ENCODE measurements around the gene RXFP2. TPM values are rescaled to one million over a fixed set of nuclear protein-coding genes. Genes with fewer than 3 reads are reported as not detected.

RXFP2 gene
- total and polyA plus RNA-seq, 2 of the 8 experiments (the other 6 are each of a cell fraction or from before 2014, with no cell fraction given) = not detected

DNA sequence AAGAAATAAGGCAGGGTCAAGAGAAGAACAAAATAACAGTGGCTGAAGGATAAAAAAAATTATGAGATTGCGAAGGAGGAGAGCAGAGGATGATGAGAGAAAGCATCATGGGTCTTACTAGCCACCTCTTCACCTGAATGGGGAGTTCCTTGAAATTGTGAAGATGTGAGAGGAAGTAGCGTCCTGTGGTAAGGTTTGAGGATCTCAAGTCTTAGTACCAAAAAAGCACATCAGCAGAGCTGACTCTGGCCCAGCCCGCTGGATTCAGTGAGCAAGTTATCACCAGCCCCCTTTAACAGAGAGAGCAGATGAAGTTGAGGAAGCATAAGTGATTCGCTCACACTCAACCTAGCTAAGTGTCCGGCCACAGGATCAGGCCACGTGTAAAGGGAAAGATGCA is 61.8 kb downstream of the RXFP2 start:
- no peak overlapping the region for H3K56ac ChIP-seq (replicated peaks; ENCODE audit: insufficient read length, low read depth, low read length)
- H3K4me1 ChIP-seq (replicated peaks in 1 of 4; ENCODE audit: control insufficient read depth in 3 of 4, insufficient read depth in 4 of 4, low read length in 3 of 4) = no peaks in the 10 kb centered on the region
- DNase-seq (ENCODE audit: low read depth in 1 of 2, low spot score in 2 of 2) = no peak
- H2BK12ac ChIP-seq (ENCODE audit: low read depth, low read length) = no peak overlapping the region
- H3K9me3 ChIP-seq (ENCODE audit: insufficient read depth in 2 of 2, low read depth in 1 of 2, low read length in 1 of 2) = no peaks in the 10 kb centered on the region
- no peak overlapping the region for H3K9ac ChIP-seq (replicated peaks in 1 of 4; ENCODE audit: extremely low read depth in 1 of 4, low read depth in 3 of 4, low read length in 3 of 4)
- no peak for FAIRE-seq
- no peaks in the 10 kb centered on the region for H3K36me3 ChIP-seq (ENCODE audit: control insufficient read depth in 2 of 4, insufficient read depth in 4 of 4, low read length in 3 of 4)
- H3K4me3 ChIP-seq (ENCODE audit: extremely low read depth in 1 of 4, insufficient read depth in 2 of 4, low read depth in 3 of 4, low read length in 4 of 4) = no peak overlapping the region
- ChIA-PET POLR2A (ENCODE audit: partially characterized antibody) (no interaction called here), CTCF (ENCODE audit: partially characterized antibody) (interaction anchor here (0.7 kb wide), 1 partner anchor 325 kb away, joined by 3 read pairs; no protein-coding TSS in a partner anchor)
- H2BK15ac ChIP-seq (ENCODE audit: low read length) = no peak overlapping the region
- H3K27me3 ChIP-seq (replicated peaks in 1 of 4; ENCODE audit: control insufficient read depth in 3 of 4, extremely low read depth in 1 of 4, insufficient read depth in 3 of 4, low read length in 3 of 4) = no peaks in the 10 kb centered on the region; a peak in 1 of 7 replicates
- H3K4ac ChIP-seq (replicated peaks; ENCODE audit: insufficient read length, low read depth, low read length) = no peak overlapping the region
- H3K23me2 ChIP-seq (ENCODE audit: low read depth, low read length) = no peaks in the 10 kb centered on the region
- no peak overlapping the region for H3K4me2 ChIP-seq (ENCODE audit: insufficient read depth in 1 of 2, low read depth in 2 of 2, low read length in 2 of 2)
- no peak overlapping the region for H2BK120ac ChIP-seq (replicated peaks; ENCODE audit: low read depth, low read length)
- no peak overlapping the region for H3K14ac ChIP-seq (ENCODE audit: insufficient read length)
- no peak overlapping the region for H4K91ac ChIP-seq (replicated peaks; ENCODE audit: insufficient read length, low read length)
- no peaks in the 10 kb centered on the region for H4K20me1 ChIP-seq (replicated peaks in 1 of 2; ENCODE audit: control insufficient read depth in 1 of 2, insufficient read depth in 2 of 2, low read length in 2 of 2)
- H2BK5ac ChIP-seq (ENCODE audit: low read depth, low read length) = no peak overlapping the region
- no peak overlapping the region for H2BK20ac ChIP-seq (ENCODE audit: low read length)
- H3K23ac ChIP-seq (ENCODE audit: insufficient read length) = no peak overlapping the region
- H4K5ac ChIP-seq (ENCODE audit: insufficient read length, low read depth, low read length) = no peak overlapping the region
- H3K79me1 ChIP-seq (ENCODE audit: low read depth, low read length) = no peaks in the 10 kb centered on the region
- no peak overlapping the region for H2AK5ac ChIP-seq (ENCODE audit: low read depth, low read length)
- TF ChIP-seq BACH1 (IDR thresholded peaks at IDR 0.05; ENCODE audit: low read length) = no peak
- TF ChIP-seq CEBPB (IDR thresholded peaks at IDR 0.05; ENCODE audit: low read depth, low read length) = no peak
- TF ChIP-seq YY1 (IDR thresholded peaks at IDR 0.05; ENCODE audit: low read depth, low read length) = no peak
- TF ChIP-seq SIRT6 (IDR thresholded peaks at IDR 0.05; ENCODE audit: low read length) = no peak
- TF ChIP-seq TAF1 (IDR thresholded peaks at IDR 0.05; ENCODE audit: low read depth, low read length) = no peak
- no peak for TF ChIP-seq TCF12 (IDR thresholded peaks at IDR 0.05; ENCODE audit: low read depth, low read length)
- no peak for TF ChIP-seq SUZ12 (IDR thresholded peaks at IDR 0.05; ENCODE audit: low read length)
- TF ChIP-seq SP2 (IDR thresholded peaks at IDR 0.05; ENCODE audit: low read length) = no peak
- no peak for TF ChIP-seq EP300 (IDR thresholded peaks at IDR 0.05; ENCODE audit: borderline replicate concordance in 1 of 2, low read depth in 2 of 2, low read length in 2 of 2)
- TF ChIP-seq TAF7 (optimal IDR thresholded peaks at IDR 0.05; ENCODE audit: borderline replicate concordance, low read depth, low read length) = no peak
- no peak for TF ChIP-seq TBP (IDR thresholded peaks at IDR 0.05; ENCODE audit: low read depth, low read length)
- no peak for TF ChIP-seq PHF8 (conservative IDR thresholded peaks at IDR 0.05; ENCODE audit: low read depth, low read length)
- TF ChIP-seq SP4 (IDR thresholded peaks at IDR 0.05; ENCODE audit: low read length) = no peak
- no peak for TF ChIP-seq GABPA (IDR thresholded peaks at IDR 0.05; ENCODE audit: borderline replicate concordance, insufficient read depth, low read length)
- no peak for TF ChIP-seq RFX5 (IDR thresholded peaks at IDR 0.05; ENCODE audit: borderline replicate concordance, low read depth, low read length)
- H2AFZ ChIP-seq (ENCODE audit: low read length) = 0 out of 2 replicates have a peak overlapping the region, but pooled peaks have one; percentile 1
- H3K79me2 ChIP-seq (ENCODE audit: control insufficient read depth in 1 of 2, insufficient read depth in 2 of 2, low read length in 2 of 2) = no peaks in the 10 kb centered on the region
- H4K8ac ChIP-seq (ENCODE audit: extremely low read depth, insufficient read depth, low read length) = no peak overlapping the region
- no peak overlapping the region for H3K27ac ChIP-seq (ENCODE audit: low read depth, low read length)
- H3K18ac ChIP-seq (ENCODE audit: extremely low read depth, low read length) = no peak overlapping the region
- 84% methylated on average over 6 of the region's 6 CpGs; no CpG with 5 or more reads in 1 of the 2 experiments for WGBS, 2 experiments (ENCODE audit: extremely low coverage in 1 of 2, insufficient coverage in 1 of 2, insufficient read length in 1 of 2, insufficient replicate concordance in 2 of 2, low coverage in 1 of 2, low lambda C conversion rate in 2 of 2, missing lambda C conversion rate in 1 of 2)
